GM18520 (cell line): ENCODE measurements around the gene IDH2.
A peak's percentile ranks its signal among the peaks of the same experiment; 100 is the strongest.

Source experiments
- ATAC-seq: cut with Tn5 transposase; IDR thresholded peaks from one replicate; pipeline ENCODE4 v1.9.1; 2021; ENCODE audit not compliant: unreplicated experiment

The IDH2 gene

GRCh38 chr15:90044916-90045371 is 57.3 kb downstream of the IDH2 start:
- ATAC-seq = no peak

- ATAC-seq = no peak
Observed at GRCh38 chr15:90044191-90044590, 58.1 kb downstream of the IDH2 start.

DNA sequence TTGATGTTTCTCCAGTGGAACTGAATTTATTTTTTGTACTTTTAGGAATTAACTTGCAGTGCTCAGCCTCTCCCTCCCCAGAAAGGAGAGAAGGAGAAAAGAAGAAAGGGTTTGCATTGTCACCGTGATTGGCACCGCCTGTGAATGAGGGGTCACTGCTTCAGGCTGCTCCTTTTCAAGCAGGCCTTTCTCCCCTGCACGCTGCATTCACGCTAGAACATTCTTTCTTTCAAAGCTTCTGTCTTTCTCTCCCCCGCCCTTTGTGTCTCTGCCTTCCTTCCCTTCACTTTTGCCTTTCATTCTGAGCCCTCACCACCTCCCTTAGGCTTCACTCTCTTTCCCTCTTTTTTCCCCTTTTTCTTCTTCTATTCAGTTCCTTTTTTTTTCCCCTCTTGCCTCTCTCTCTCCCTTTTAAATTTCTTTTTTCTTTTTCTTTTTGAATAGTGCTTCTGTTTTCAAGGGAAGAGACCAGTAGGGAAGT is 58.7 kb downstream of the IDH2 start:
- no peak for ATAC-seq

DNA sequence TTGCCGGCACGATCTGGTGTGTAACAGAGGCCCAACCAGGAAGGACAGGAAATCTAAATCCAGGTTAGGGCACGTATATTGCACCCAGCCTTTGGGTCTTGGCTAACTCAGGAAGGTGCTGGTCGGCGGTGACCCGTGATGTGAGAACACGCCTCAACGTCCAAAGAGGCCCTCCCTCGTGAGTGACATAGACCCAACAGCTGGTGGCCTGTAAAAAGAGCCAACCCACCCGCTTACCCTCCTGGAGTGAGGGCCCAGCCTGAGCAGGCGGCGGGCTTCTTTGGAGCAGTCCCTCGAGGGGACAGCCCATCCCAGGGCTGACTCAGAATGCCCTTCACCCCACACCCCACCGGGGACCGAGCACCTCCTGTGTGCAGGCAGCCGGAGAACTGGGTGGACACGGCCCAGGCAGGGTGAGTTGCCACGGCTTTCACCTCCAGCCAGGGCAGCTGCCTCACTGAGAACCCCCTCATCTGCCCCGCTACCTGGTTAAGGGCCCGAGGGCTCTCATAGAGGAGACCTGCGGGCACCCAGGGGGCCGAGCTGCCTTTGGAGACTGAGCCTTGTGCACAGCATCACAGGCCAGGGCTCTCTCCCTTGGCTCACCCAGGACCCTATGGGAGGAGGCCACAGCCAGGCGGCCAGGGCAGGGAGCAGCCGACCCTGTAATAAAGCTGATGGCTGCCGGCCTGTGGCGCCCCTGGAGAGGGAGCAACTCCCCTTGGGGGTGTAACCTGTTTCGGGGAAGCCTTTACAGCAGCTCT is 59.3 kb downstream of the IDH2 start:
- ATAC-seq = no peak

DNA sequence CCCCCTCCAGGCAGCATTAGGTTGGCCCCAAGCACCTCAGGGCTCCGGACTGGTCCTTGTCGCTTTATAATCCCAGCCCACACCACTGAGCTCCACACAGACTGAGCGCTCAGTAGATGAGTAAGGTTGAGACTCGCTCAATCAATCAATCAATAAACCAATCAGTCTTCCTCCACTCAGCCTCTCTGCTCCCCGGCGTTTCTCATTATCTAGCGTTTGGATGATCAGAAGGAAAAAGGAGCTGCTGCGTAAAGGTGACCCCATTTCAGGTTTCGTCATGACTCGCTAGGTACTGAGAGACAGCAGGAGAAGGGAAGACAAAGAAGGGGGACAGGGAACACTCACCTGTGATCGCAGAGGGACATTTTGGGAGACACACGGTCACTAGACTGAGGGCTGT is 59.9 kb downstream of the IDH2 start:
- ATAC-seq = no peak

GRCh38 chr15:90040618-90041017 is 61.6 kb downstream of the IDH2 start:
- ATAC-seq = no peak

GRCh38 chr15:90039996-90040395 is 62.3 kb downstream of the IDH2 start:
- no peak for ATAC-seq

DNA sequence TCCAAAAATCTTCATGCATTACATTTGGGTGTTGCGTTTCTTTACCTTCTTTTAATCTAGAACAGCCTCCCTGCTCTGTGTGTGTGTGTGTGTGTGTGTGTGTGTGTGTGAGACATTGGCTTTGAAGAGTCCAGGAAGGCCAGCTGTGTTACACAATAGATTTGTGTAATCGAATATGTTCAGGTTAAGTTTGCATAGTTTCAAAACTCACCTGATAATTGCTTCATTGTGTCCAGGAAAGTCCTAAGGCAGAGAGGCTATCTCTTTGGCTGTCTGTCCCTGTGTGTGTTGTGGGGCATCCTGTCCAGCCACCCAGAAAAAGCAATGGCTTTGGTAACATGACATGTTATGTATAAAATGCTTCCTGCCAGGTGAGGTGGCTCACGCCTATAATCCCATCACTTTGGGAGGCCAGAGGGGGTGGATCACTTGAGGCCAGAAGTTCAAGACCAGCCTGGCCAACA is 63.6 kb downstream of the IDH2 start:
- ATAC-seq = no peak

- peak; percentile 72 for ATAC-seq
Observed at GRCh38 chr15:90037961-90038631, 64.2 kb downstream of the IDH2 start.

- no peak for ATAC-seq
Observed at GRCh38 chr15:90037511-90037860, 64.8 kb downstream of the IDH2 start.

DNA sequence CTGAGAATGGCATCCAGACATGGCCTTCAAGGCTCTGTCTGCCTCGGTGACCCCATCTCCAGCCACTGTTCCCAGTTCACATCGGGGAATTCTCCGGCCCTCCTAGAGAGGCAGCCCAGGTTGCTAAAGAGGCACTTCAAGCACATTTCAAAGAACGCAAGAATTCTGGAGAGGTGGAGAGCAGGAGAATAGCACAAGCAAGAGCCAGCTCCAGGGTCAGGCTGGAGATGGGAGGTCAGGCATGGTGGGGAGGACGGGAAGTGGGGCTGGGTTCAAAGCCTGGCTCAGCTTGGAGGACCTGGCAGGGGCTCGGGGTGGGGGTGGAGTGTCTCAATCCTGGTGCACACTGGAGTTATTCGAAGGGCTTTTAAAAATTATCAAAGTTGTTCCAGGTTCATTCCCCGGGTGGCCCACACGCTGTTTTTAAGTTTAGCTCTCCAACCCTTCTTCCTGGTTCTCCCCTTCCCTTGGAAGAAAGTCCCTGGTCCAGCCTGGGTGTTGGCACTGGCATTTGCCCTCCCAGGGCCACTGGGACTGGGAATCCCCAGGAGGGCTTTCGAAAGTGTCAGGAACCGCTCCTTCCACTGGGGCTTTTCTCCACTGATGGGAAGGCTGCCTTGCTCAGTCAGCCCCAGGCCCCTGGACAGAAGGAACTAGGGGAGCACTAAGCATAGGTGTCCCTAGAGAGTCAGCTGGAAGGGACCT is 65.3 kb downstream of the IDH2 start:
- no peak for ATAC-seq

- ATAC-seq = no peak
Observed at GRCh38 chr15:90036343-90036742, 65.9 kb downstream of the IDH2 start.

DNA sequence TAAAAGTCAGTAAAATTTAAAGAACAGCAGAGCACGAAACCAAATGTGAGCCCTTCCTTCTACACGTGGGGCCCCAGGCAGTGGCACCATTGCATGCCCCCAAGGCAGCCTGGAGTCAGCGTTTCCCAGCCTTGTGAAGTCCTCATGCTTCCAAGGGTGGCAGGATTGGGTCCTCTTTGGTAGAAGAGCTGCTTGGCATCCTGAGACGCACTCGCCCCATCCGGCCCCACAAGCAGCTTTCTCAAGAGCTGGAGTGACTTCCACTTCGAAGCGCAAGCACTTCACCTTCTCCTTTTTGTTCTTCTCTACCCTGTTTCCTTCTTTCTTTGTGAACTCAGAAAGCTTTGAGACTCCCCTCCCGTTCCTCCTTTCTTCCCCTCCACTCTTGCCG is 66.4 kb downstream of the IDH2 start:
- no peak for ATAC-seq

- no peak for ATAC-seq
Observed at GRCh38 chr15:90035095-90035839, 67.0 kb downstream of the IDH2 start.

DNA sequence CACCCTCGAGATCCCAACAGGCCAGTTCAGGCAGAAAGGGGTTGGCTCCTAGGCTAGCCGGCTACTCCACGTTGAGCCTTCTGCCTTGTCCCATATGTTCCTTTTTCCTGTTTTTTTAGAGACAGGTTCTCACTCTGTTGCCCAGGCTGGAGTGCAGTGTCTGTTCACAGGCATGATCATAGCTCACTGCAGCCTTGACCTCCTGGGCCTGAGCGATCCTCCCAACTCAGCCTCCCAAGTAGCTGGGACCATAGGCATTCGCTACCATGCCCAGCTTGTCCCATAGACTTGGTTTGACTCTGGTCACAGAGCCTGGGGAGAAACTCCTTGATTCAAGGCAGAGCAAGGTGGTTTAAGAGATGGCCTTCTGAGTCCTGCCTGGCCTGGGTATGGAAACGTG is 68.8 kb downstream of the IDH2 start:
- no peak for ATAC-seq
